ENCODE results near the gene ZNF770.
"Not testable (repeated sequence)": the region's sequence is repeated elsewhere in the genome, so short reads cannot be mapped to it uniquely, and the experiment has no call there.

The ZNF770 gene

DNA sequence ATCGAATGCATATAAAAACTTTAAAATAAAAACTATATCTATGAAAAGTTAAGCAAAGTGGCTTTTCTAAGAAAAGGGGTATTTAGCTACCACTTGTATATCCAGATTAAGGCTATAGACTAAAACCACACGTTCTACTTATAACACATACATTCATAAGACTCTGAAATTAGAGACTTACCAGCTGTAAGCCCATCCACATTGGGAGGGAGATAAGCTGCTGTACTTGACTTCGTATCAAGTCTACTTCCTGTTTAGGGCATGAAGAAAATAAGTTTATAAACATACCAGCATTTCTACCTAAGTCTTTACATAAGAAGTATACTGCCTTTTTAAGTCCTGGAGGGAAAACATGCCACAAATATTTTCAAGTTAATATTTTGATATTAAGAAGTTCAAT is 46.3 kb downstream of the ZNF770 start:
- H3K4me3 ChIP-seq (ENCODE audit: low read depth, low read length), result no peak overlapping the region
- TF ChIP-seq, protein P1, sequence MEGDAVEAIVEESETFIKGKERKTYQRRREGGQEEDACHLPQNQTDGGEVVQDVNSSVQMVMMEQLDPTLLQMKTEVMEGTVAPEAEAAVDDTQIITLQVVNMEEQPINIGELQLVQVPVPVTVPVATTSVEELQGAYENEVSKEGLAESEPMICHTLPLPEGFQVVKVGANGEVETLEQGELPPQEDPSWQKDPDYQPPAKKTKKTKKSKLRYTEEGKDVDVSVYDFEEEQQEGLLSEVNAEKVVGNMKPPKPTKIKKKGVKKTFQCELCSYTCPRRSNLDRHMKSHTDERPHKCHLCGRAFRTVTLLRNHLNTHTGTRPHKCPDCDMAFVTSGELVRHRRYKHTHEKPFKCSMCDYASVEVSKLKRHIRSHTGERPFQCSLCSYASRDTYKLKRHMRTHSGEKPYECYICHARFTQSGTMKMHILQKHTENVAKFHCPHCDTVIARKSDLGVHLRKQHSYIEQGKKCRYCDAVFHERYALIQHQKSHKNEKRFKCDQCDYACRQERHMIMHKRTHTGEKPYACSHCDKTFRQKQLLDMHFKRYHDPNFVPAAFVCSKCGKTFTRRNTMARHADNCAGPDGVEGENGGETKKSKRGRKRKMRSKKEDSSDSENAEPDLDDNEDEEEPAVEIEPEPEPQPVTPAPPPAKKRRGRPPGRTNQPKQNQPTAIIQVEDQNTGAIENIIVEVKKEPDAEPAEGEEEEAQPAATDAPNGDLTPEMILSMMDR (IDR thresholded peaks at IDR 0.05; ENCODE audit: control insufficient read depth, extremely low read depth, insufficient read depth), result no peak
- DNase-seq (ENCODE audit: low read depth), result no peak

DNA sequence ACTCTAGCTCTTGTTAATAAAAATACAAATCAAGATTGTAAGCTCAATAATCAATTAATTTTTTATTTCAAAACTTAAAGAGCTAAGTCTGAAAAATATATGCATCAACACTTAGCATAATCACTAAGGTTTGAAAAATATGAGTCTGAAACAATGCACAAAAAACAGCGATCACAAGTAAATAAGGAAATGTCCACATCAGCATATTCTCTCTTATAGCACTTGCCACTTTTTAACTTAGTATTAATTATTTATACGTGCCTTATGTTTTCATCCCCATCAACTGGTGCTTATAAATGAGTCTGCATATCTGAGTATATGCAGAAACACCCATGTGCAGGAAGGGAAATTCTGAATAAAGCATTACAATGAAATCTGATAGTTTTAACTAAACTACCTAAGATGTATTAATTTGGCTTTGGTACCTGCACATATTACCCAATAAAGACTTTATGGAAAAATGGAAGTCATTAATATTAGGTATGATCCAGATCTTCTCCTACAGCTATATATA is 46.8 kb downstream of the ZNF770 start:
- no peak overlapping the region for H3K4me3 ChIP-seq (ENCODE audit: low read depth, low read length)
- TF ChIP-seq, protein P1 (IDR thresholded peaks at IDR 0.05; ENCODE audit: control insufficient read depth, extremely low read depth, insufficient read depth), result no peak
- DNase-seq (ENCODE audit: low read depth), result no peak

DNA sequence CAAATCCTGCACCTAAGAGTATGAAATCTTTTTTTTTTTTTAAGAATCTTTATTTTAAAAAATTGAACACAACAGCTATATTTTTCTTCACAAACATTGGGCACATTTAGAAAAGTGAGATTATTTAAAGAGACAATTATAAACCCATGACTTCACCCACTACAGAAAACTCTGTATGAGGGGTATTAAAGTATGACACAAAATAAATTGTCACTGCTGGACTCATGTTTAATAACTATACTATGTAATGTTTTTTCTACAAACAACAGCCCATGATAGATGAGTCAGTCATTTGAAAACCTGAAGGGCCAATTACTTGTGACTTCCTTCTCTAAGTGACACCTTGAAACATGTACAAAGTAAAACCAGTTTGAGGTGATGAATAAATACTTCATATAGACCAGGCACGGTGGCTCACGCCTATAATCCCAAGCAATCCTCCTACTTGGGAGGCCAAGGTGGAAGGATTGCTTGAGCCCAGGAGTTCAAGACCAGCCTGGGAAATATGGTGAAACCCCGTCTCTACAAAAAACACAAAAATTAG is 54.6 kb downstream of the ZNF770 start:
- no peak for DNase-seq (ENCODE audit: low read depth)
- no peak overlapping the region for H3K4me3 ChIP-seq (ENCODE audit: low read depth, low read length)
- TF ChIP-seq, protein P1 (IDR thresholded peaks at IDR 0.05; ENCODE audit: control insufficient read depth, extremely low read depth, insufficient read depth), result no peak

DNA sequence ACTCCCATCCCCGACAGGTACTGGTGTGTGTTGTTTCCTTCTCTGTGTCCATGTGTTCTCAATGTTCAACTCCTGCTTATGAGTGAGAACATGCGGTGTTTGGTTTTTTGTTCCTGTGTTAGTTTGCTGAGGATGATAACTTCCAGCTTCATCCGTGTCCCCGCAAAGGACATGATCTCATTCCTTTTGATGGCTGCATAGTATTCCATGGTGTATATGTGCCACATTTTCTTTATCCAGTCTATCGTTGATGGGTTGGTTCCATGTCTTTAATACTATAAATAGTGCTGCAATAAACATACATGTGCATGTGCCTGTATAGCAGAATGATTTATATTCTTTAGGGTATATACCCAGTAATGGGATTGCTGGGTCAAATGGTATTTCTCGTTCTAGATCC is 59.7 kb downstream of the ZNF770 start:
- DNase-seq (ENCODE audit: low read depth); H3K4me3 ChIP-seq (ENCODE audit: low read depth, low read length): not testable (repeated sequence)

Data from LNCaP clone FGC (cell line).